HG03039 (cell line): Measurements from ENCODE around the gene GRPEL2.

Source experiments
- ATAC-seq: cut with Tn5 transposase; IDR thresholded peaks from one replicate; pipeline ENCODE4 v1.9.1; 2021; ENCODE audit warnings: mild to moderate bottlenecking, moderate library complexity; ENCODE audit not compliant: unreplicated experiment

The GRPEL2 gene

GRCh38 chr5:149353911-149354310 is 8.6 kb downstream of the GRPEL2 start:
- ATAC-seq = no peak

DNA sequence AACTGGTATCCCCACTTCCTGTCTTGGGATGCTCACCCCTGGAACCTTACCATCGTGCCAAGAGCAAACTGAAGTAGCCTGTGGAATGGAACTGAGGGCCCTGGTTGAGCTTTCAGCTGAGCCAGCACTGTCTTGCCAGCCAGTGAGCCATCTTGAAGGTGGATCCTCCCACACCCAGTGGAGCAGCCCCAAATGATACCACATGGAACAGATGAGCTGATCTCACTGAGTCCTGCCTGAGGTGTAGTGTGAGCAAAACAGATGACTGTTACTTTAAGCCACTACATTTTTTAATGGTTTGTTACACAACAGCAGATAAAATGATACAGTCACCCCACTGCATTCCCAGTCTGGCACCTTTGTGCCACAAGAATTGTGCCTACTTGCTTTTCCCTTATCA is 10.4 kb downstream of the GRPEL2 start:
- no peak for ATAC-seq

DNA sequence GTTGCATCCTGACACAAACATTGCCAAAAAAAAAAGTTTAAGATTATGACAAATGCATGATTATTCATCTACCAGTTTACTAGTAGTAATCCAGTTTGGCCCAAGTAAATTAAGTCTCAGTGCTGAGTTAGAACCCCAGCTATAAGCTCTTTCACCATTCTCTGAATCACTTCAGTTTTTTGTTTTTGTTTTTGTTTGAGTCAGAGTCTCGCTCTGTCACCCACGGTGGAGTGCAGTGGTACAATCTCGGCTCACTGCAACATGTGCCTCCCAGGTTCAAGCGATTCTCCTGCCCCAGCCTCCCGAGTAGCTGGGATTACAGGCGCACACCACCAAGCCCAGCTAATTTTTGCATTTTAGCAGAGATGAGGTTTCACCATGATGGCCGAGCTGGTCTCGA is 11.1 kb downstream of the GRPEL2 start:
- no peak for ATAC-seq

- ATAC-seq = peak; percentile 99
Observed at GRCh38 chr5:149357370-149358293, 12.3 kb downstream of the GRPEL2 start, which contains the start of gene PCYOX1L. Gene PCYOX1L, plus strand, starts transcription at chr5:149358046. Its CDS starts 23 bp downstream, at chr5:149358069.

GRCh38 chr5:149358294-149358651 is 13.0 kb downstream of the GRPEL2 start:
- peak; percentile 3 for ATAC-seq

GRCh38 chr5:149358868-149359495 is 13.7 kb downstream of the GRPEL2 start:
- ATAC-seq = no peak

- no peak for ATAC-seq
Observed at GRCh38 chr5:149360272-149360671, 15.0 kb downstream of the GRPEL2 start.

DNA sequence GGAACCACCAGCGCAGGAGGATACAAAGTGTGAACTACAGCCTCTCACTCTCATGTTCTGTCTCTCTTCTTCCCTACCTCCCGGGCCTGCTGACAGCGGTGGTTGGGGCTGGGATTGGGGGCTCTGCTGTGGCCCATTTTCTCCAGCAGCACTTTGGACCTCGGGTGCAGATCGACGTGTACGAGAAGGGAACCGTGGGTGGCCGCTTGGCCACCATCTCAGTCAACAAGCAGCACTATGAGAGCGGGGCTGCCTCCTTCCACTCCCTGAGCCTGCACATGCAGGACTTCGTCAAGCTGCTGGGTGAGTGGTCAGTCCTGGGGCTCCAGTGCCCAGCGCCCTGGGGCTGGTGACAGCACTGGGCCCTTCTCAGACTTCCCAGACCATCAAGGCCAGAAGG is 17.2 kb downstream of the GRPEL2 start:
- no peak for ATAC-seq

GRCh38 chr5:149363358-149363757 is 18.1 kb downstream of the GRPEL2 start:
- ATAC-seq = no peak

GRCh38 chr5:149363936-149364335 is 18.6 kb downstream of the GRPEL2 start:
- no peak for ATAC-seq

DNA sequence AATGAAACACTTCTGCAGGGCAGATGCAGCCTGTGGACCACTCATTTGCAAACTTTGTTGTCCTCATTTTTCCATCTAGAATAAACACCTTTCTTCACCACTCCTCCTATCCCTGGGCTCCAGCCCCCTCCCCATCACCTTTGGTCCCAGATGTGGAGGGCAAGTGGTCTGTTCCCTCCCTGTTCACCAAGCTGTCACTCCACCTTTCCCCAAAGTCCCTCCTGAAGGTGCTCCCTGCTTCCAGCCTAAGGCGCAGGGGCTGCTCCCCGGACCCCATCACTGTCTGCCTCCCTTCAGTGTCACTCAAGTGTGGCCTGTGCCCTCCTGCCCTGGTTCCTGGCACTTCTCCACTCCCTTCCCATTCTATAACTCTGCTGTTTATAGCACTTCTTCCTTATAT is 19.4 kb downstream of the GRPEL2 start:
- ATAC-seq = no peak

GRCh38 chr5:149365418-149365817 is 20.1 kb downstream of the GRPEL2 start:
- no peak for ATAC-seq

DNA sequence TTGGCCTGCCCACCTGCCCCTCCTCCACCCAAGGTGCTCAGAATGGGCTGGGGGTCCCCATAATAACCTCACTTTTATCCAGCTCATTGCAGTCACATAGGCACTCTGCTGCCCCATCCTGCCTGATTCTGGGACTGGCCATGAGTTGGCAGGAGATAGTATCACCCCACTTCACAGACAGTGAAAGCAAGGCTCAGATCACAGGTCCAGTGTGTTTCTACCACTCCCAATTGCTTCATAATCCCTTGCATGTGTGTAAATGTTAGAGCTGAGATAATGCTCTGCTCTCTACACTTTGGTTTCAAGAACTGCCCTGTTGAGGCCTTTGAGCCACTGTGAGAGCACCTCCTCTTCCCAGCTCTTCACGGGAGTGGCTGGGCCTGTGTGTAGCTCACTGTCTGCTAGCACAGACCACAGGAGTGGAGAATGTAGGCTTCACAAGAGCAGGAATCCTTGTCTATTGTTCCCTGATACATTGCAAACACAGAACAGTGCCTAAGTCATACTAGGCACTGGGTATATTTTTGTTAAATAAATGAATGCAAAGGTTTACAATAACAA is 20.9 kb downstream of the GRPEL2 start:
- no peak for ATAC-seq

- ATAC-seq = peak; percentile 41
Observed at GRCh38 chr5:149367249-149367971, 22.1 kb downstream of the GRPEL2 start.

DNA sequence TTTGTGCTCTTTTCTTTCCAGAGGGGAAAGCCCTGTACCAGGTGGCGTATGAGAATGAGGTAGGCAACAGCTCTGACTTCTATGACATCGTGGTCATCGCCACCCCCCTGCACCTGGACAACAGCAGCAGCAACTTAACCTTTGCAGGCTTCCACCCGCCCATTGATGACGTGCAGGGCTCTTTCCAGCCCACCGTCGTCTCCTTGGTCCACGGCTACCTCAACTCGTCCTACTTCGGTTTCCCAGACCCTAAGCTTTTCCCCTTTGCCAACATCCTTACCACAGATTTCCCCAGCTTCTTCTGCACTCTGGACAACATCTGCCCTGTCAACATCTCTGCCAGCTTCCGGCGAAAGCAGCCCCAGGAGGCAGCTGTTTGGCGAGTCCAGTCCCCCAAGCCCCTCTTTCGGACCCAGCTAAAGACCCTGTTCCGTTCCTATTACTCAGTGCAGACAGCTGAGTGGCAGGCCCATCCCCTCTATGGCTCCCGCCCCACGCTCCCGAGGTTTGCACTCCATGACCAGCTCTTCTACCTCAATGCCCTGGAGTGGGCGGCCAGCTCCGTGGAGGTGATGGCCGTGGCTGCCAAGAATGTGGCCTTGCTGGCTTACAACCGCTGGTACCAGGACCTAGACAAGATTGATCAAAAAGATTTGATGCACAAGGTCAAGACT is 22.8 kb downstream of the GRPEL2 start:
- ATAC-seq = no peak

DNA sequence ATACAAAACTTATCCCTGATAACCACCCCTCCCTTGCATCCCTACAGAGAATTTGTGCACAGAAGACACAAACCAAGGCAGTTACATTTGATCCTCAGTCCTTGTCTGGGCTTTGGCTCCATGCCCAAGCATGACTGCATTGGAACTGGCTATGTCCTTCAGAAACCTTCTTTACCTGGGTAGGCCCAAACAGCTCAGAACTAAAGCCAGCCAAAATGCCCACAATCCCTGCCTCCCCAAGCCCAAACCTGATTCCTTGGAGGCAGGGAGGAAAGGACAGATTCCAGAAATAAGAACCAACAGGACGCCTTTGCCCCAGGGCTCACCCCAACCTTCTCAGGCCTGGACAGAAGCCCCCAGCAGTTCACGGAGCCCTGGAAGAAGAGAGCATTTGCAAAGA is 25.6 kb downstream of the GRPEL2 start:
- ATAC-seq = no peak

GRCh38 chr5:149371296-149371962 is 26.1 kb downstream of the GRPEL2 start:
- peak; percentile 82 for ATAC-seq

DNA sequence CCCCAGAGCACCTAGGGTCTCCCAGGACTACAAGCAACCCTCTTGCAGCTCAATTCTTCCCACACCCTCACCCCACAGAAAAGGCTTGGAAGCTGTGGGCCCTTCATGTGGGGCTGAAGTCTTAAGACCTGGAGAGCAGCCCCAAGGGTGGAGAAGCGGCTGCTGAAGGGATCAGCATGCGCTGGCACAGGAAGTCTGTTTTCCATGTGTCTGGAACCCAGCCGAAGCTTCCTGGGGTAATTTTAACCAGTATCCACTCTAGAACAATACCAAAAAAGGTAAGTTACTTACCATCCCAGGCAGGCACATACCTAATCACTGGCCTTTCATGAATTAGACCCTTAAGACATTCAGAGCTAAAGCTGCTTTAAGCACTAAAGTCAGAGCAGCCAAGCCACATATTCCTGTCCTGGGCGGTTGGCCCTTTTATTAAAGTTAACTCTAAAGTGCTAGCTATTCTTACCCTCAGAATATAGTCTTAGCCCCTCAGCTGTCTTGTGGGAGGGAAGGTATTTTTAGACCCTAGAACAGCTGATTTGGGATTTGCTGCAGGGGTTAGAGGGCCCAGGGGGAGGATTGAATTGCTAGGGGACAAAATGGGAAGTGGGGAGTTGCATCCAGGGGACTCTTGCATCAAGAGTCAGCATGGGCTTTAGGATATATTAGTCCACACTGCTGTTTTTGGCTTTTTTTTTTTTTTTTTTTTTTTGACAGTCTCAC is 26.9 kb downstream of the GRPEL2 start:
- no peak for ATAC-seq

DNA sequence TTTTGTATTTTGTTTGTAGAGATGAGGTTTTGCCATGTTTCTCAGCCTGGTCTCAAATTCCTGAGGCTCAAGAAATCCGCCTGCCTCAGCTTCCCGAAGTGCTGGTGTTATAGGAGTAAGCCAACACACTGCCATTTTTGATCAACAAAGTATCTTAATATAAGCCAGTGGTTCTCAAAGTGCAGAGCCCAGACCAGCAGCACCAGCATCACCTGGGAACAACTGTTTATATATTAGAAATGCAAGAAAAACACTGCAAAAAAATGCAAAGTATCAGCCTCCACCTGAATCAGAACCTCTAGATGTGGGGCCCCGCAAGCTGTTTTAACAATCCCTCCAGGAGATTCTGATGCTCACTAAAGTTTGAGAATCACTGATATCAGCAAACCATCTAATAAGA is 27.6 kb downstream of the GRPEL2 start:
- ATAC-seq = no peak

DNA sequence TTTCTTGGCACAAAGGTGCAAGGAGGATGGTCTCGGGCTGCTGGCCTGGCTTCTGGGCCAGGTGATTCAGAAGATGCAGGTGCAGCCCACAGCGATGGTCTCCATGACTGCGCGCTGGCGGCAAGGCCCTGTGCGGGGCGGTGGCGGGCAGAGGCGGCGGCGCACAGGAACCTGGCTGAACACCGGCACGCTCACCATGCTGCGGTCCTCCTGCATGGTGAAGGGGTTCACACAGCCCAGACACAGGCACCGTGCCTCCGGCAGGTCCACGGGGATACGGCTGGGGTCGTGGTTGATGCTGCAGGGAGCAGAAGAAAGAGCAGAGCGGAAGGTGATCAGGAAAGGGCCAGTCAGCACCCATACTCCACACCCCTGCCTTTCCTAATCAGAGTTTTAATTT is 29.0 kb downstream of the GRPEL2 start:
- ATAC-seq = no peak
